NCI-H2227 (cell line): Measurements from ENCODE around the gene NR4A1.

ENCODE experiments used
- DNase-seq: peaks from one replicate; lab custom pipeline; 2025; ENCODE audit not compliant: unreplicated experiment; lab: John Stamatoyannopoulos, UW

The NR4A1 gene

GRCh38 chr12:52057638-52058576, 6.7 kb downstream of the NR4A1 start:
- no peak for DNase-seq

GRCh38 chr12:52058631-52059361, 7.6 kb downstream of the NR4A1 start:
- DNase-seq = no peak

GRCh38 chr12:52059582-52060497, 8.6 kb downstream of the NR4A1 start:
- DNase-seq = no peak

- no peak for DNase-seq
These were observed 9.4 kb downstream of the NR4A1 start for GRCh38 chr12:52060498-52061177.

GRCh38 chr12:52061470-52062166, 10.4 kb downstream of the NR4A1 start:
- DNase-seq = no peak

GRCh38 chr12:52062167-52063081, 11.2 kb downstream of the NR4A1 start:
- no peak for DNase-seq

GRCh38 chr12:52063082-52063924, 12.1 kb downstream of the NR4A1 start:
- DNase-seq = no peak

GRCh38 chr12:52063981-52064649, 12.9 kb downstream of the NR4A1 start:
- DNase-seq = no peak

- DNase-seq = no peak
These were observed 15.3 kb downstream of the NR4A1 start for GRCh38 chr12:52066346-52067080.

- no peak for DNase-seq
These were observed 15.8 kb downstream of the NR4A1 start for GRCh38 chr12:52067081-52067374.

- peak; percentile 93 for DNase-seq
These were observed 18.3 kb downstream of the NR4A1 start, which contains the start of gene ATG101 for GRCh38 chr12:52069327-52070184. Gene ATG101, plus strand, starts transcription at chr12:52069978. Its CDS starts 3,673 bp downstream, at chr12:52073651.

- no peak for DNase-seq
These were observed 19.1 kb downstream of the NR4A1 start for GRCh38 chr12:52070185-52070925.

- no peak for DNase-seq
These were observed 22.5 kb downstream of the NR4A1 start for GRCh38 chr12:52073531-52074381.
